GM11168 (cell line): ENCODE data around the gene ZFP62.

Source experiments
- in situ Hi-C: fragments of 300-500 bp; cut with MboI; formaldehyde crosslinking; loops from one replicate; pipeline ENCODE4 v1.12.0; 2022; ENCODE audit warnings: low sequenced_read_pairs; ENCODE audit not compliant: unreplicated experiment

The ZFP62 gene

DNA sequence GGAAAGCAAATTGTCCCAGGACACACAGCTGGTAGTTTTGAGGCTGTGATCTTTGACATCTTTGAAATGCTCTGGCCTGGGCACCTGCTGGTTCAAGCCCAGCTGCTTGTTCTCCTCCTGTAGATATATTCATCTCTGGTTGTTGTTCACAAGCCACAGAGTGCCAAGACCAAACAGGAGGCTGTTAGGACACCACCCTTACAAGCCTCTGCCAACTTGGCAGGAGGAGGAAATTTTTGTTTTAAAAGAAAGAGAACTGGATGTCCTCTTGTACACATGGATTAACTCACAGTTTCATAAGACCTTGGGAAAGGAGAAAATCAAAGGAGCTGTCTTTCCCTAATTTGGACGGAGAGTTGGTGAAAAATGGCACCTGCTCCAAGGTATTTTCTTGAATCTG, 8.5 kb upstream of the ZFP62 start:
- in situ Hi-C loops = loop anchor here (10.0 kb wide), 1 partner anchor 65 kb away; the partner anchor contains the start of gene MGAT1

GRCh38 chr5:180868960-180869359, 7.9 kb upstream of the ZFP62 start:
- in situ Hi-C loops = loop anchor here (10.0 kb wide), 1 partner anchor 64 kb away; the partner anchor contains the start of gene MGAT1

DNA sequence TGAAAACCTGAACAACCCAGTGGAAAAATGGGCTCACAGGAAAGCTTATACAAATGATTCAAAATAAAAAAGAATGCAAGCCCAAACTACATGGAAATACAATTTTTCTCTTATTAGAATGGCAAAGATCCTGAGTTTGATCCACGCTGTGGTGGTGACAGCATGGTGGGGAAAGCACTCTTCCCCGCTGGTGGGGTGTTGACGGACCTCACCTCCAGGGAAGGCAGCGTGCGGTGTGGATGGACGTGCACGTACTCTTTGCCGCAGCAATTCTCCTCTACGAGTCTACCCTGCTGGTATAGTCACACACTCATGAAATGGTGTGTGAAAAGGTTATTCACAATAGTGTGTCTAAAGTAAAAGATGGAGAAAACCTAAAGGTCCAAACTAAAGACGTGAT, 5.9 kb upstream of the ZFP62 start:
- in situ Hi-C loops = loop anchor here (10.0 kb wide), 1 partner anchor 62 kb away; the partner anchor contains the start of gene MGAT1

- in situ Hi-C loops = loop anchor here (10.0 kb wide), 1 partner anchor 61 kb away; the partner anchor contains the start of gene MGAT1
These were observed 5.1 kb upstream of the ZFP62 start for GRCh38 chr5:180865981-180866695.

- in situ Hi-C loops = loop anchor here (10.0 kb wide), 1 partner anchor 58 kb away; the partner anchor contains the start of gene MGAT1
These were observed 1.6 kb upstream of the ZFP62 start for GRCh38 chr5:180862645-180863044.

GRCh38 chr5:180860273-180860886, 696 bp downstream of the ZFP62 start:
- in situ Hi-C loops = loop anchor here (10.0 kb wide), 1 partner anchor 56 kb away; the partner anchor contains the start of gene MGAT1

DNA sequence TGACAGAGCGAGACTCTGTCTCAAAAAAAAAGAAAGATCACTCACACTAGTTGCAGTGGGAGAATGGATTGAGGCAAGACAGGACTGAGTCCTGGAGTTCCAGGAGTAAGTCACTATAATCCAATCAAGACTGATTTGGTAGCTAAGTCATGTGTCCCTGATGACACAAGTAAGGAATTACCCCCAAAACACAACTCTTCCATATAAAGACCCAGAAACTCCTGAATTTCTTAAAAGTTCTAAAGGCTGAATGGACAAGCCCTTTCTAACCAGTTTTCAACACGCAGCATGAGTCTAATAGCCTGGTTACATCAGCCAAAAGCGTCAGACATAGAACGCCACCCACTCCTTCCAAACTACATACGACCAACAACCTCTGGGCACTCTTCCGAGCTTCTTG, 2.5 kb downstream of the ZFP62 start:
- in situ Hi-C loops = no loop called here

GRCh38 chr5:180853848-180854176, 7.3 kb downstream of the ZFP62 start:
- in situ Hi-C loops = no loop called here

- in situ Hi-C loops = no loop called here
These were observed 7.8 kb downstream of the ZFP62 start for GRCh38 chr5:180853121-180853847.

GRCh38 chr5:180852495-180852894, 8.6 kb downstream of the ZFP62 start:
- in situ Hi-C loops = no loop called here

- in situ Hi-C loops = no loop called here
These were observed 10.5 kb downstream of the ZFP62 start for GRCh38 chr5:180850434-180851078.

DNA sequence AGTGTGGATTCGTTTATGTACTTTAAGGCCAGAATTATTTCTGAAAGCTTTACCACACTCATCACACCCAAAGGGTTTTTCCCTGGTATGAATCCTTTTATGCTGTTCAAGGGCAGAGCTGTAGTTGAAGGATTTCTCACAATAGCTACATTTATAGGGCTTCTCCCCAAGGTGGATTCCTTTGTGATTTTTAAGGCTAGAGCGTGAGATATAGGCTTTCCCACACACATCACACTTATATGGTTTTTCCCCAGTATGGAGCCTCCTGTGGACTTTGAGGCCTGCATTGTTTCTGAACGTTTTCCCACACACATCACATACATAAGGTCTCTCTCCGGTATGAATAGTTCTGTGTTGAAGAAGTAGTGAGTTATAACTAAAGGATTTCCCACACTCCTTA, 11.2 kb downstream of the ZFP62 start:
- in situ Hi-C loops = no loop called here

DNA sequence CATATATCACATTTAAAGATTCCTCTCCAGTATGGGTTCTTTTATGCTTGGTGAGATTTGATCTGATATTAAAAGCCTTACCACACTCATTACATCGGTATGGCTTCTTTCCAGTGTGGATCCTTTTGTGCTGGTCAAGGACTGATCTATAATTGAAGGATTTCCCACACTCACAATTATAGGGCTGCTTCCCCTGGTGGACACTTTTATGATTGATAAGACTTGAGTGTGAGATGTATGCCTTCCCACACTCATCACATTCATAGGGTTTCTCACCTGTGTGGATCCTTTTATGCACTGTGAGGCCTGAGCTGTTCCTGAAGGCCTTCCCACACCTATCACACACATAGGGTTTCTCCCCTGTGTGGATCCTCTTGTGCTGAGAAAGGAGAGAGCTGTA, 12.2 kb downstream of the ZFP62 start:
- in situ Hi-C loops = no loop called here

- in situ Hi-C loops = no loop called here
These were observed 12.8 kb downstream of the ZFP62 start for GRCh38 chr5:180848265-180848664.

DNA sequence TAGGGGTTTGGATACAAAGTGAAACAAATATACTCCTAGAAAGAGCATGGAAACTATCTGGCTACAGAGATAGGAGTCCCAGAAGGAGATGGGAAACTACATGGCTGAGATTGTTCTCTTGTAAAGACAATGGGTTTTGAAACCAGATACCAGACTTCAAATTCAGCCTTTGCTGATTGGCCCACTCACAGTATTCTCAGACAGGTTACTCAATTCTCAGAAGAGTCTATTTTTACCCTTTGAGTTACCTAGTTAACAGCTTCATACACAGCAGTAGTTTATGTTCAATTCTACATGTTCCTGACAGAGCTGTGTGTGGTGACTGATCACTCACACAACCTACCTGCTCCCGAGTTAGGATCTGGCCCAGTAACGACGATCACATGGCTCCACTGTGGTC, 14.1 kb downstream of the ZFP62 start:
- in situ Hi-C loops = no loop called here

- in situ Hi-C loops = no loop called here
These were observed 16.2 kb downstream of the ZFP62 start for GRCh38 chr5:180844858-180845257.

GRCh38 chr5:180844432-180844831, 16.6 kb downstream of the ZFP62 start:
- in situ Hi-C loops = no loop called here

GRCh38 chr5:180839935-180840334, 21.1 kb downstream of the ZFP62 start:
- in situ Hi-C loops = no loop called here

GRCh38 chr5:180839227-180839626, 21.8 kb downstream of the ZFP62 start:
- in situ Hi-C loops = no loop called here

GRCh38 chr5:180837478-180837877, 23.6 kb downstream of the ZFP62 start:
- in situ Hi-C loops = no loop called here

DNA sequence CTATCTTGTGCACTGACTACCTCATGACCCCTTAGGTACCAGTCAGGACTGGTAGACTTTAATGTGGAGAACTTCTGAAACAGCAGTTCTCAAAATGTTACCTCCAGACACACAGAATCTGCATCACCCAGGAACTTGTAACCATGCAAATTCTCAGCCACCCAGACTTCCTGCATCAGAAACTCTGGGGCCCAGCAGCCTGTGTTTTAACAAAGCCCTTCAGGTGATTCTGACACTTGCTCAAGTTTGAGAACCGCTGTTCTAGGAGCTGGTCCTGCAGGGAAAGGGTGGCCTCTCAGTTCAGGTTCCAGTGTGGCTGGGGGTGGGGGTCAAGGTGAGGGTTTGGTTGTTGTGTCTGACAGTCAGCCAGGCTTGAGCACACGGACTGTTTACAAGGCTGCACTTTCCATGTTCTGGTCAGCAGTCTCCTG, 28.4 kb downstream of the ZFP62 start:
- in situ Hi-C loops = no loop called here
